Stimulated activated CD4-positive, alpha-beta T cell treated with anti-CD3 and anti-CD28 coated beads, Interleukin-1b, Interleukin-23, amount 100 ng/mL, for 4 hours (primary cell): Measurements from ENCODE around the gene PNLIPRP2.

Experiments
- DNase-seq, 2 donors: peaks; one replicate each; pipeline ENCODE4 v3.0.0-alpha.2; 2020; ENCODE audit warnings: low read depth in 2 of 2

The PNLIPRP2 gene

DNA sequence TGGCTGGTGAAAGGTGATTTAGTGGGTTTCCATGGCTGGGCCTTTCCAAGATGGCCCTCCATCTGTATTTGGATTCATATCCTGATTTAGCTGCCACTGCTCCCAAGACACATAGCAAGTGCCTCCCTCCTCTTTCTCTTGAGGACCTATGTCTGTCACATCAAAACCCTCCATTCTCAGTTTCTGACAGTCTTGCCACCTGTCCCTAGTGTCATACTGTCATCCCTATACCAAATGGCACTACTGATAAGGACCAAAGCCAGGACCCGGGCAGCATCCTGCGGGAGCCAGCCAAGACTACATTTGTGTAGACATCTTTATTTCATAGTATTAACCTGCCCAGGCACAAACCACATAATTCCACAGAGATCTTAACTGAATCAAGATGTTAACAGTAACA lies 34.8 kb downstream of the PNLIPRP2 start:
- DNase-seq, result no peak

DNA sequence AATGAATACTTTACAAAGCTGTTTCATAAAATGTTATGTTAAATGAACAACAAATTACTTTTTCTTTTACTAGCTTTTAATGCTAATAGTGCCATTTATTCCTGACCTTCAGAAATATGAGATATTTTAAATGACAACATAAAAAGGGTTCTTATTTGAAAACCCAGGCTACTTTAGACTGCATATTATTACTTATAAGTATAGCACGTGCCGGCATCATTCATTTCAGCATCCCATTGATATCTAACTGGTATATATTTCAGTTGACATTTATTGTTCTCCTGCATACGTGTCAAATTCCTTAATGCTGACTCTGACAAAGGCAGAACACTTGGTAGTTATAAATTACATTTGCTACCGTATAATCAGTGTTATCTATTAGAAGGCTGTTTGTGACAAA lies 35.3 kb downstream of the PNLIPRP2 start:
- no peak for DNase-seq

DNA sequence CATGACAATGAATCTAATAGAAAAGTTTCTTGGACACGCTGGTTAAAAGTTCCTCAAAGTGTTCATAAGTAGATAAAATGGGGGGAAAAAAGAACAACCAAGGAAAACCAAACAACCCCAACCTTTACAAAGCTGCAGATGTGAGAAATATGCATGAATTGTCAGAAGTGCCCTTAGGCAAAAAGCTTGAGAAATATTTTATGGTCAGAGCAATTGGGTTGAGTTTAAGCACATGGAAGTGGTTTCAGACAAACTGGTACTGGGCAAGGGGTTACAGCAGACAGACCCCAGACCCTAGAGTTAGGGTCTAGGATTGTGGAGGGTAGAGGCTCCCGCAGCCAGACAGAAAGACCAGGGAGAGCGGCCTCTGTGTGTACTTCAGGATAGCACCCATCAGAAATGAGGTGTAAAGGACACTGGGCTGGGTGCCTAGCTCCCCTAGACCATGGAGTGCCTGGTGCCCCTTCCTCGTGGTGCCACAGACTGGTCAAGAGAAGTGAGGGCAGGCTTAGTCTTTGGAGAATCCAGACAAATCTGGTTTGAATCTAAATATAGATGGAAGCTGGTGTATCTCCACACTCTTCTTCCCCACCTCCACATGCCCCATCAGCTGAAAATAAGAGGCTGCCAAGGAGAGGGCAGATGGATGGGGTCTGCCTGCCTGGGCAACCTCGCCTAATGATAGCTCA lies 37.3 kb downstream of the PNLIPRP2 start:
- no peak for DNase-seq

DNA sequence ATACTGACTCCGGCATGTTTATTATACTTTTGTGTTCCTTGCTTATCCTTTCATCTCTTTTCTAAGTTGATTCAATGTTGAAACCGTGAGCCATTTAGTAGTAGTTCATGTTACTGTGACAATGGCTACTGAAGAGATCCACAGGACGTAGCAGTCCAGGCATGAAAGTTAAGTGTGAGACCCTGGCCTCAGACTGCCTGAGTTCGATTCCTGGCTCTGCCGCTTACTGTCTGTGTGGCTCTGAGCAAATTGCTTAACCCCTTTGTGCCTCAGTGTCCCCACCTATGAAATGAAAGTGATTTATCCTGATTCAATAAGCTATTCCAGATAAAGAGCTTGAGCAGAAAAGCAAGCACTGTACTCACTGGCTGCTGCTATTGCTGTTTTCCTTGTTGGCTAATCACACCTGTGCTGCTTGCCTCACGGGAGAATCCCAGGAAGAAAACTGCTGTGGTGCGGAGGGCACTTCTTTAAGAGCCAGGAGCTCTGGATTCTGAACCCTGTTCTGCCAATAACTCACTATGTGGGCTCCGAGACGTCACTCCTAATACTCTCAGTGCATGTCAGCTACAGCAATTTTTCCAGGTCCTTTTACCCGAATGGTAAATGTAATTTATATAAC lies 38.4 kb downstream of the PNLIPRP2 start:
- DNase-seq, result no peak

DNA sequence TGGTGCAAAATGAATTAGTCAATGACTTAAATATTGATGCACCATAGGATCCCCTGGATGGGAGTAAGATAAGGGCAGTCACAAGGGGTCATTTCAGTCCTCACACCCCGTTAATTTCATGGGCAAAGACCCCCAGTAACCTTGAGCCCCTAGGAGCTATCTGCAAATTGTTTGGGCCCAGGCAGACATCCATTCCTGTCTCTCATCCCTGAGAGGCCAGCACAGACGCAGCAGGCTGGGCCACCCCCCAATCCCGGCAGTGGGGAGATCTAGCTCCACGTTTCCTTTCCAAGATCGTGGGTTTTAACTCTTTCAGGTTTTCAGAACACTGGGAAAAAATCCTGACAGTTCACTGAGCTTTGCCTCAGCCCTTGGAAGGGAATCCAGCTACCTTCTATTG lies 40.1 kb downstream of the PNLIPRP2 start:
- DNase-seq, result no peak

DNA sequence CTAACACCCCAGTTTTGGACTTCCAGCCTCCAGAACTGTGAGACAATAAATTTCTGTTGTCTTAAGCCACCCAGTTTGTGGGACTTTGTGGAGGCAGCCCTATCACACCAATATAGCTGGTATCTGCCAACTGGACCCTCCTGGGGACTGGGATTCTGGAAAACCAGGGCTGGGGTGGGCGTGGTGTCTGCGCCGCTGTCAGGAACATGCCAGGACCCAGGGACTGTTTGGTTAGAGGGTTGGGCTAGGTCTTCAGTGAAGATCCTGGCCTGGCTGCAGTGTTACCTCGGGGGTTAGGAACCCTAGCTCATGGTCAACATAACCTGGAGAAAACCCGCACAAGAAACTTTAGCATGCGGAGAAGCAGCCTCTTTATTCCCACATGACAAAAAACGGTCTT lies 42.6 kb downstream of the PNLIPRP2 start:
- DNase-seq, result no peak

DNA sequence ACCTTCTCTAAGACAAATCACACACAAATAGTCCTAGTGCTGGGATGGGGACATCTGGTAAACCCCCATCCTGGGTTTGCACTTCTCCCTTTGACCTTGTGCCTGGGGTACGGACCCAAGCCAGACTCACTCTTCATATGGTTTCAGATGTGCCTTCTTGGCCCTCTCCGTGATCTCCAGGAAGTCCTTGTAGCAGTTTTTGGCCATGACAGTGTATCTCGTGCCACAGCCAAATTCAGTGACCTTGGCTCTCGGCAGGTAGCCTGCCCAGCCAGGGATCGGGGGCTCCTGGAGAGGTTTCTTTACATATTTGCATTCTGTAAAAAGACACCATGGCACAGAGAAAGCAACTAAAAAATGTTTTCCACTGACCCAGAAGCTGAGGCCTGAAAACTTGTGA lies 43.9 kb downstream of the PNLIPRP2 start:
- DNase-seq, result no peak

DNA sequence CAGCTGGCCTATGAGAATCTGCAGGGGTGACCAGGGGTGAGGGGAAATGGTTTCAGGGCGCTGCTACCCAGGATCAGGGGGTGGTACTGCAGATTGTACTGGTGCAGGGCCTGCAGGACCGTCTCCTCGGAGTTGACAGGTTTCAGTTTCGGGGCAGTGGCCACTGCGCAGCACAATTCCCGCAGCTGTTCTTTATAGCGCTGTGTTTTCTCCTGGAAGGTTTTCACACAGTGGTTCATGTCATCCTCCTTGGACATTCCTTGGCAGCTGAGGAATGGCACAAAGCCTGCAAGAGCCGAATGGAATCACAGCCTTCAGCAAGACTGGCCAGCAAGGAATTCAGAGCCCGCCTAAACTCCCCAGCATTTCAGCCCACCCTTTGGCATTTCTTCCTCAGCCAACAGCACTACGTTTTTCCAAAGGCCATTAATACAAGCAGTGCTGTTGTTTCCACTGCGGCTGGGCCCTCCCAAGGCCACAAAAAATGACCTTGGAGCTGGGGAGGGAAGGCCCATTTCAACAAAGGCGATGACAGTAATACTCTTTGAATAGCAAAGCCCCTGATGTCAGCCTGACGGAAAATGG lies 44.9 kb downstream of the PNLIPRP2 start:
- no peak for DNase-seq

DNA sequence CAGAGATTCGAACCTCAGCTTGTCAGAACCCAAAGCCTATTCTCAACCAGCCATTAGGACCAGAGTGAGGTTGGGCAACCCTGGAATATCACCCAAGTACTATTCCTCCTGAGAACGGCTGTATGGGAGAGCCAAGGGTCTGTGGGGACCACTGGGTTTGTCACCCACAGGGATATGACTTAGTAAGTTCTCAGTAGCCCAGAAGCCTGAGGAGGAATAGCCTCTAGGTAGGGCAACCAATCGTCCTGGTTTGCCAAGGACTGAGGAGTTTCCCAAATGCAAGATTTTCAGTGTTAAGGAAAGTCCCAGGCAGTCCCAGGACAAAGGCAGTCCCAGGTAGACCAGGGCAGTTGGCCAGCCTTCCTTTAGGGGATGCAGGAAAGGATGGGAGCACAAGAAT lies 46.7 kb downstream of the PNLIPRP2 start:
- DNase-seq, result no peak

DNA sequence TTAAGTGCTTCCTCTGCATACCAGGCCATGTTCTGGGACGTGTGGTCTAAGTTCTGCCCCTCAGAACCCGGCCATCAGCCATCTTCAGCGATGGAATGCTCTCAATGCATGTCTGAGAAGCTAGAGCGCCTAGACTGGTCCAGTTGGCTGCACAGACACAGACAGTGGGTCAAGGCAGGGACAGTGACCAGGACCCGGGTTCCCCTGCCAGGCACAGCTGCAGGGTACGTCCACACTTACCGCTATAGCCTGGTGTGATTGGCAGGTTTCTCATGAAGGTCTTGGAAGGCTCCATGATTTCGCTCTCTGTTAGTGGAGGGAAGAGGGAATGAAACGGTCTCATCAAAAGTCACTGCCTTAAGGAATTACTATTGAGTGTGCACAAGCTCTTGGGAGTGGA lies 47.3 kb downstream of the PNLIPRP2 start:
- no peak for DNase-seq

DNA sequence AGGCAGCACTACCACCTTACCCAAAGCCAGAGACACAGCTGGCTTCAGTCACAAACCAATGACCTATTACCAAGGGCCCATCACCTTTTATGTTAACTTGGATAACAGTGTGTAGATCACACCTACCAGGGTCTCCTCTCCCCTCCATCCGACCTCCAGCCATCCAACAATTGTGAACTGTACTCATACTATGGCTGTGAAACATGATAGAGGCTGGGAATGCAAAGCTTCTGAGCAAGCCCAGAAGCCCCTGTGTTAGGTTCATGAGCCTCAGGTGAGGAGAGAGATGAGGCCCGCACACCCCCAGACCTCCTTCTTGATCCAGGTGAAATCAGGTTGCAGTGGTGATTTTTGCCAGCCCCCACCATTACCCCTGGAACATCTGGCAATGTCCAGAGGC lies 47.7 kb downstream of the PNLIPRP2 start:
- DNase-seq, result no peak

DNA sequence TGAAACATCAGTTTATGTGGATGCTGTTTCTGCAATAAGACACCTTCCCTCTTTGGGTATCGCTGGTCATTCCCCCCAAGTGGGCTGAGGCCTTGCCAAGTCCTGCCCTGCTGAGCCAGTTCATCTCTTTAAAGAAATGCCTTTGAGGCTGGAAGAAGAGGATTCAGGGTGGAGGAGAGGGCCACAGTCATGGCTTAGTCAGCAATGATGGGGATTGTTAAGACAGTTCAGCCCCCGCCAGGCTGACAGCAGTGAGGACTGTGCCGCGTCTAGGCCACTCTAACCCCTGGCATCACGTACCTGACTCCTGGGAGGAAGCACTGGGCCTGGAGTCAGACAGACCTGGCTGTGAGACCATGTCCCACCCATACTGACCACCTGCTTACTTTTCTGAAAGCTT lies 48.3 kb downstream of the PNLIPRP2 start:
- no peak for DNase-seq

DNA sequence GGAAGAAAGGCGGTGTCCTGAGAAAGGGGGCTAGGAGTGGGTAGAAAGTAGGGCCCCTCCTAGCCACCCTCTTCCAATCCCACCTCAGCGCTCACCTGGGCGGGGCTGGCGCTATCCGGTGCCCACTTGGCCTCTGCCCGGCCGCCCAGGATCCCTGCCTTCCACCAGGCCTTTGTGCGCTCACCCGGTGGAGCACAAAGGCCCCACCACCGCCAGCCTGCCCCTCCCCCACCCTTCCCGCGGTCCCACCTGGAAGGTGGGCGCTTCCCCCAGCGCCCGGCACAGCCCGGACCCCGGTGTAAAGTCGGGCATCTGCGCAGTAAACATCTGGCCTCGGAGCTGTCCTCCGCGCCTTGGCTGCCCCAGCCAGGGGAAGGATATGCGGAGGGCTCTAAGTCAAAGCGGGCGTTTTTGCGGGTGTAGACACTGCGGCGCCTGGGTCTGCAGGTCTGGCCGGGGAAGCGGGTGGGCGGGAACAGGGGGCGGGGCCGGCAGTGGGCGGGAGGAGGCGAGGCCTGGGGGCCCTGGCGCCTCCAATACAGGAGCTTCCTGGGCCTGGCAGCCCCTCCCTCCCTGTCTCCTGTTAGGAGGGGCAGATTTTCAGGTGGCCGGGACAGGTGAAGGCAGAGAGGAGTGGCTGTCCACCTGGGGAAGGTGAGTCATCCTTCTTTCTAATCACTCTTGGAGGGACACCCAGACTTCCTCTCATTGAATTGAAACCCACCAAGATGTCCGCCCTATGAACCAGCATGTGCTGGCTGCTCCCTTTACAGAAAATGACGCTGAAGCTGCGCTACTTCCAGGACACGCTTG lies 49.3 kb downstream of the PNLIPRP2 start:
- no peak for DNase-seq

DNA sequence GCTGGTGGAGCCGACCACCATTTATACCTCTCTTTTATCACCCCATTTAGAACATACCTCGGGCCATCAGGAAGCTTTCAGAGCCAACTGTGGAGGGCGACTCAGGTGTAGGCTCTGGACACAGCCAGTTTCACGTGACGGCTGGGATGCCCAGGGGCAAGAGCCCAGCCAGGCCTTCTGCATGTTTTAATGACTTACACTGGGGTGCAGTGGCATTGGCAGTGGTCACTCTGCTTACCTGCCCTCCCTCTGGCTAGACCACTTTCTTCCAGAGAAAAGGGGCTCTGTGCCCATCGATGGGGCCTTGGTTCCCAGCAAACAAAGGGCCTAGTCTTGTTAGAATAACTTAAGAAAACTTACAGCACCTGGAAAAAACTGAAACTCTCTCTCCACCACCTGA lies 50.0 kb downstream of the PNLIPRP2 start:
- no peak for DNase-seq

DNA sequence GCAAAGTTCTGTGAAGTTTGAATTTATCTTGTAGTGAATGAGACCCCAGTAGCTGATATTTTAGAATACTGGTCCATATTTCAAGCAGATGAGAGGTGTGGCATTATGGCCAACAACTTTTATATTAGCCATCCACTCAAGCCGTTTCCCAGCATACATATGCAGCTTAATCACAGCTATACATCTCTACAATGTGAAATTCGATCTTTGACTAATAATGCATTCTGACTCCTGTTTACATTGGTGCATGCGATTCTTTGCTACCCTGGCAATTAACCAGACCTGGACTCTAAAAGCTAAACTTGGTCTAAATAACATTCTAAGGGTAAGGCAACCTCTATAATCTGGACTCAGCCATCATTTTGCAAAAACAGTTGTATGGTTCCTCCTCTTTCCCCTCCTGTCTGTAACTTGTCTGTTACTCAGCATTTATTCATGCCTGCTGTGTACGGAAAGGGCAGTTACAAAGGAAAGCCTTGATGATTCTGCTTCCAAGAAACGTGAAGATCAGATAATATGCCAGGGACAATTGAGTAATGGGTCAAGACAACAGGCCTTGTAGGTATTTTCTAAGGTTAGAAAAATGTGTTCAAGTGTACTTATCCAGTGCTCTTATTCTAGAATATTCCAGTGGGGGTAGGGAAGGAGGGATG lies 50.6 kb downstream of the PNLIPRP2 start:
- DNase-seq, result no peak

DNA sequence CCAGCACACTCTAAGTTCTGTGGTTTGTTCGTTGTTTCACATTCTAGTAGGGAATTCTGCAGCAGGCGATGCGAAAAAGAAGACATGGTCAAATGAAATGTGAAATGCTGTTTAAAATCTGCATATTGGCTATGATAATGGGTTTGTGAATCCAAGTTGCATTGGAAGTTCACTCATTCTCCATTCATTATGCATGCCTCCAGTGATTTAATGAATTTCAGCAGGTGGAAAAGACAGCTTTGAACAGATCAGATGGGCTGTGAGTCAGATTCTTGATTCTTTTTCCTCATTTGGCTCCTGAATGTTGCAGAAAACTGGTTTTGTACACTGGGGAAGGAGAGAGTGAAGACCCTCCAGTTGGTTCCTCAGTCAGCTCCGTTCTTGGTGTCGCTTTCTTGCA lies 52.1 kb downstream of the PNLIPRP2 start:
- DNase-seq, result no peak

DNA sequence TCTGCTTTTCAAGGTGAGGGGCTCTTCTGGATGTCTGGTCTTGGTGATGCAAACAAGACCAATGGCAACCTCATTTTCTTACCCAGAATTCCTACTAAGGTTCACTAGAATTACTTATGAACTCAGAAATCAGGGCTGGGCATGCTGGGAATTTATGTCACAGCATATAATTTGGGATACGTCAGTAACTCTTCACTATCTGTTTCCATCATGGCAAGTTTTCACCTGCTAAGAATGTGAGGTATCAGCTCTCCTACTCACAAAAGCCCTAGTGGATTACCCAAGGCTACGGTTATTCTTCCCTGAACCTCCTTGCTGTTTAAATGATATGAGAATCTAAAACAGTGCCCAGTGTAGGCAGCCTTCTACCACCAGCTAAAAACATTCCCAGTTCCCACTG lies 53.1 kb downstream of the PNLIPRP2 start:
- no peak for DNase-seq

DNA sequence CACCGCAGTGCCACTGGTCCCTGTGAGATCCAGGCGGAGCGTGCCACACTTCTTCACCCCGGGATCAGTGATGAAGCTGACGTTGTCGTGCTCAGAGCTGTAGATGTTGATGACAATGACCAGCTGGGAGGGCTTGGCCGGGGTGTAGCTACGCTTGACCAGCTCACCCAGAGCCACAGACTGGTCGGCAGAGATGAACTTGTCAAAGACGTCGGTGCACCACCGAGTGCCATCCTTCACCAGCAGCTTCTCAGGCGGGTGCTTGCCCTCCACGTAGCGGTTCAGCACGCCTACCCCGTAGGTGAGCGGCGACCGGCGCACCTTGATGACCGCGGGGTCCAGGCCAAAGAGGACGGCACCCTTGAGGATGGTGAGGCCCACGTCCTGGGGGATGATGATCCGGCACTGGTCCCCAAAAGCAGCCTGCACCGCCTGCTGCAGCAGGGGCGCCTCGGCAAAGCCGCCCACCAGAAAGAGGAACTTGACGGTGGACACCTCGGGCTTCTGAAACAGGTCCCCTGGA lies 54.2 kb downstream of the PNLIPRP2 start:
- DNase-seq, result no peak

DNA sequence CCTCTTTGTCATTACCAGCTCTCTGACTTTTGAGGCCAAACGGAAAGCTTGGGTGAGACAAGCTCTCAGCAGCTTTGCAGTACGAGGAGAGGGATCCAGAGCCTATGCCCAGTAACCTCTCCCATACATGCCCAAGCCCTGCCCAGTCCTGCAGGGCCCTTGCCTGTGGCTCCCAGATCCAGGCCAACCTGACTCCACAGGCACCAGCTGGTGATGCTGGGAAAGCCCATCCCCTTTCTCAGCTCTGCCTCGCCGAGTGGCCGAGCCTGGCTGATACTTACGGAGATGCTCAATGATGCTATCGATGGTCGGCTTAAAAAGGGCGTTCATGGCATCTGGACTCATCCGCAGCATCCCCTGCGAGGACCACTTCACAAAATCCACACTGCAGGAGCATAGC lies 55.4 kb downstream of the PNLIPRP2 start:
- DNase-seq, result no peak

DNA sequence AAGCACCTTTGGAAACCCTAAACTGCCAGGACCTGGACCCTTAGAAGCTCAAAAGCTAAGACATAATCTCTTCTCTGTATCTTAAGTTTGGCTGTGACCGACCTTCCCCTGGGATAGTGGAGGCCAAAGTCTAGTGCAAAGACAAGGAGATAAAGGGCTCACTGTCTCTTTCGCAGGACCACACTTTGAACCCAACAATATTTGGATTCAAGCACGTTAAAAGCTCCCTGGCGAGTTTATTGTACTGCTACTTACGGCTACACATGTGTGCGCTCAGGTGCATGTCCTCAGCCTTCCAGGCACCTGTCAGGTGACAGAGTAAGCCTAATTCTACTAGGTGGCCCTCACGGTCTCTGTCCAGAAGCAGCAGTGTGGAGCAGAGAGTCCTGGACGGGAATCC lies 55.9 kb downstream of the PNLIPRP2 start:
- DNase-seq, result no peak

DNA sequence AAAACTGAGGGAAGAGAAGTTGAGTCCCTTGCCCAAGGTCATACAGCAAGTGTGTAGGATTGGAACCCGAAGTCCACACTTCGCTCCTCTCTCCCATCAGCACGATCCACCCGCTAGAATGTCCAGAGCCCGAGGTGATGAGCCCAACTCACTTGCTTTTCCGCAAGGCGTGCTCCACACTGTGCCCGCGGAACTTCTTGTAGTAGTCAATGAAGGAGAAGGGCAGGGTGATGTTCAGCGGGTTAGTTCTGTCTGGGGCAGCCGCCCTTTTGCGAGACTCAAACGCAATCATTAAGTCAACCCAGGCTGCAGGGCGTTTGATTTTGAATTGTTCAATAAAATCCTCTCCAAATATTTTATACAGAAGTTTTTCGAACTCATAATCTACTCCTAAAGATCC lies 58.6 kb downstream of the PNLIPRP2 start:
- no peak for DNase-seq

DNA sequence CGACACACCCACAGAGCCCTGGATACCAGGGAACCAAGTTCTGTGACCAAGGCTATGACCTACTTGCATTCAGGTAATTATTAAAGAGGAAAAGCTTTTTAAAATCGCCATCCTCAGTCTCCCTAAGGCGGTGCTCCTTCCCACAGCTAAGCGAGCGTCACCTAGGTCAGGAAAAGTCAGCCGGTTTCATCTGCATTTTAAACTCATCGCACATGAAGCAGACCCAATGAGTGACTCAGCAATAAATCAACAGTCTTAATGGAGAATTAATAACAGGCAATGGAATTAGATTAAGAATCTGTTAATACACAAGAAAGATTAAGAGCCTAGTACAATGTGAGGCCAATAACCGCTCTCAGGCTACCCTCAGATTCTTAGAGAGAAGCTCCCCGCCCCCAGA lies 62.4 kb downstream of the PNLIPRP2 start:
- DNase-seq, result no peak
